ENCODE results near the gene TBC1D21.

The TBC1D21 gene

DNA sequence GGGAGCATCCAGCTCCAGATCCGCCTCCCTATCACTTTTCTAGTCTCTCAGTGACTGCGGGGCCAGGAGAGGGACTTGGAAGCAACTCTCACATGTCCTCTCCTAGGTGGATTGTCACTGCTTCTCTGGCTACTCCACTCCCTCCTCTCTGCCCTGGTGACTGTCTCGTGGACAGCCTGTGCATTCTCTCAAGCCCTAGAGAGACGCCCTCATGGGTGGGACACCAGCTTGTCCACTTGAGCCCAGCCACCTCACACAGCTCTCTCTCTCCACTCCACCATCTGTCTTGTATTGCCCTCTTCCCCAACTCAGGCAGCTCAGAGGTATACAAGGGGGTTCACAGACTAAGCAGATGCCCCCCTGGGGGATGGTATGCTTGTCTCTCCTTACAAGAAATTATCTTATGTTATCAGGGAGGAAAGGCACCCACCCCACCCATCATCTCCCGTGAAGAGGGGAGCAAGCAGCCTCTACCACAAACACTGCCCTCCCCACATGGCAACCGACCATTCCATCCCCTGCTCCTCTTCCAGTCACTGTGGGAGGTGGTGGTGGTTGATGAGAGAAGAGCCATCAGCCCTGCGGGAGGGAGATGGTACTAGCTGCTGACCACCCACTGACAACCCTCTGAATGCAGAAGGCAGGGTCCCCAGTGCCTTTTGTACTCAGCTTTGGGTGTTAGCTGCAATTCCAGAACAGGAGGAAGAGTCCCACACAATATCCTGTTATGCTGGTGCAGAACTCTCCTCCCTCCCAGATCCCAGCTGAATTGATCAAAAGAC lies 37.3 kb downstream of the TBC1D21 start:
- DNase-seq = no peak

DNA sequence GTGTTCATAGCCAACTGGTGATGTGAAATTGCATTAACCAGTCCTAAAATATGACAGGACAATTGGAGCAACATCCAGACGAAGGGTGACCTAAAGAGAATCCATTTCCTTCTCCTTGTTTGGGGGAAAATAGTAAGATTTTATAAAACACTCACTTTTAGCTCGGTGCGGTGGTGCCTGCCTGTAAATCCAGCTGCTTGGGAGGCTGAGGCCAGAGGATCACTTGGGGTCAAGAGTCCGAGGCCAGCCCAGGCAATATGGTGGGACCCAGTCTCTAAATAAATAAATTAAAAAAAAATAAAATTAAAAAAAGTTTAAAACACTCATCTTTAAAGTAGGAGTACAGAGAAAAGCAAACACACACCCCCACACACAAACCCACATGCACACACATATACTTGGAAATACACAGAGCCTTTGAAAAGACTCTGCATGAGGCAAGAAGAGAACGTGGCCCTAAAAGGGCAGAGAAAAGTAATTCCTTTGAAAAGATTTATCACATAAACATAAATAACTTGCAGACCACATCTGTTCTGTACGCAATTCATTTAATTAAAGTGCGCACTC lies 38.7 kb downstream of the TBC1D21 start:
- DNase-seq = no peak

DNA sequence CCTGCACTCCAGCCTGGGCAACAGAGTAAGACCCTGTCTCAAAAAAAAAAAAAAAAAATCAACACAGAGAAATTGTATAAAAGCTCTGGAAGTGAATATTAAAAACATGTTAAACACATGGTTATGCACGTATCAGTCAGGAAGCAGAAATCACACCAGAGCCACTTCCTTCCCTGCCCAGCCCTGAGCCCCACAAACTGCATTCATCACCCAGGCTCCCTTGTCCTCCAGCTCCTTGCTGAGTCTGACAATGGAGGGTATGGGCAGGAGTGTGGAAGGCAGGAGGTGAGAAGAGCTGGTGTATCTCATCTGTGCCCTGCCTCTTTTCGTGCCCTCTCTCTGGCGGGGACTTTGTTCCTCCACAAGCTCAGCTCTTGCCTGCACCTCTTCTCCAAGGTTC lies 40.8 kb downstream of the TBC1D21 start:
- DNase-seq = no peak

DNA sequence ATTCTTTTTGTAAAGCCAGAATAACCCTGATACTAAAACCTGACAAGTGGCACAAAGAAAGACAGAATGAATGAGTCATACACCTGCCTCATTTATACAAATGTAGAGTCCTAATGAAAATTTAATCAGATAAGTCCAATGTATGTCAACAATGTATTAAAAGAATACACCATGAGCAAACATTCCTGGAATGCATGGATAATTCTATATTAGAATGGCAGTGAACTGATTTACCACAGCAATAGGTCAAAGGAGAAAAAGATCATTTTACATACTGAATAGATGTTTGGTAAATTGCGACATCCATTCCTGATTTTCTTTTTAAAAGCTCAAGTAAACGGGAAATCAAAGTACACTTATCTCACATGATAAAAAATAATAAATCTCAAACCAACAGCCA lies 41.7 kb downstream of the TBC1D21 start:
- DNase-seq = no peak

DNA sequence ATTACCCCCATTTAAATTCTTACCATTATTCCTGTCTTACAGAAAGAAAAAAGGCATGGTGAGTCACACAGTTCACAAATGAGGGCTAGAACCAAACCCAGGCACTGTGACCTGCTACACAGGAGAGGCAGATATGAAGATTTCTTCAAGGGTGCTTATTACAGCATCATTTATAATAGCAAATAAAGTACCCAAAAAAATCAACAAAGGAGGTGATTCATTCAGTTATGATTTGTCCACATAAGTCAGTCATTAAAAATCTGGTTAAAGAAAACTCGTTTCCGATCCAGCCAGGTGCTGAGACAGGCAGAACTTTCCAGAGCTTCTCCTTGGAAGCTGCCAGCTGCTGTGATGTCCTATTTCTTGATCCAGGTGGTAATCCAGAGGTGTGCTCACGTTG lies 45.4 kb downstream of the TBC1D21 start:
- DNase-seq = no peak

DNA sequence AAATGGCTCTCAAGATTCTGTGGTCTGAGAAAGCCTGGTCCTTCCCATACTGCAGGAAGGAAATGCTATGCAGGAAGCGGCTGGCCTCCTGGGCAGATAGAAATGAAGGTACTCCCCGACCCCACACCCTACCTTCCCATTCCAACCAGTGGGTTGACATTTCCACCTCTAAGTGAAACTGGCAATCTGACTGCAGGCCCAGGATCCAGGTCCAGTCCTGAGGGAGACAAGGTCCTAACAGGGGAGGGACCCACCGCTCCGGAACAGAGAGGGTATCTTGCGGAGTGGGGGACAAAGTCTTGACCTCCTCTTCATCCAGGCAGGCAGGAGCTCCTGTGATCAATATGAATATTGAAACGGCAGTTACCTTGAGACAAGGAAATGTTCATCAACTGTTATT lies 46.3 kb downstream of the TBC1D21 start:
- no peak for DNase-seq

DNA sequence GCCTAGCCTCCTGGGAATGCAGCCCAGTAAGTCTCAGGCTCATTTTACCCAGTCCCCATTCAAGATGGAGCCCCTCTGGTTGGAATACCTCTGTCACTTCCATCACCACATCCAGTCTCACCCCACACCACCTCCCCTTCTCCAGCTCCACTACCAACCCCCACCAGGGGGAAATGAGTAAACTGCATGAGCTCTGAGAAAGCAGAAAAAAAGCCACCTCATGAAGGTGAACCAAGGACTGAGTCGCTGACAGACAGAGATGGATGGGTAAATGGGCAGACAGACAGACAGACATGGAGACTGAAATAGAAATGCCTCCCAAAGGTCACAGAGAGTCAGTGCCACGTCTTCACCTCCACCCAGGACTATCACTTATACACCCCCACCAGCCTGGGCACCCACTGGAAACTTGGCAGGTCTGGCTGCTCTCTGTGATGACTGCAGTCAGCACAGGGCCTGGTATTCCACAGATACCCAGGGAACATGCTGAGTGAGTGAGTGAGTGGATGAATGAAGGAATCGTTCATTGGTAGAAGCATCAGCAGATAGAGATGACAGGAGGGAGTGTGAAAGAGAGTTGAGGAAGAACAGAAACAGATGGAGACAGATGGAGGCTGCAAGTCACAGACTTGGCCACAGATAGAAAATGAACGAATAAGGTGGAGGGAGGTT lies 48.0 kb downstream of the TBC1D21 start:
- no peak for DNase-seq

DNA sequence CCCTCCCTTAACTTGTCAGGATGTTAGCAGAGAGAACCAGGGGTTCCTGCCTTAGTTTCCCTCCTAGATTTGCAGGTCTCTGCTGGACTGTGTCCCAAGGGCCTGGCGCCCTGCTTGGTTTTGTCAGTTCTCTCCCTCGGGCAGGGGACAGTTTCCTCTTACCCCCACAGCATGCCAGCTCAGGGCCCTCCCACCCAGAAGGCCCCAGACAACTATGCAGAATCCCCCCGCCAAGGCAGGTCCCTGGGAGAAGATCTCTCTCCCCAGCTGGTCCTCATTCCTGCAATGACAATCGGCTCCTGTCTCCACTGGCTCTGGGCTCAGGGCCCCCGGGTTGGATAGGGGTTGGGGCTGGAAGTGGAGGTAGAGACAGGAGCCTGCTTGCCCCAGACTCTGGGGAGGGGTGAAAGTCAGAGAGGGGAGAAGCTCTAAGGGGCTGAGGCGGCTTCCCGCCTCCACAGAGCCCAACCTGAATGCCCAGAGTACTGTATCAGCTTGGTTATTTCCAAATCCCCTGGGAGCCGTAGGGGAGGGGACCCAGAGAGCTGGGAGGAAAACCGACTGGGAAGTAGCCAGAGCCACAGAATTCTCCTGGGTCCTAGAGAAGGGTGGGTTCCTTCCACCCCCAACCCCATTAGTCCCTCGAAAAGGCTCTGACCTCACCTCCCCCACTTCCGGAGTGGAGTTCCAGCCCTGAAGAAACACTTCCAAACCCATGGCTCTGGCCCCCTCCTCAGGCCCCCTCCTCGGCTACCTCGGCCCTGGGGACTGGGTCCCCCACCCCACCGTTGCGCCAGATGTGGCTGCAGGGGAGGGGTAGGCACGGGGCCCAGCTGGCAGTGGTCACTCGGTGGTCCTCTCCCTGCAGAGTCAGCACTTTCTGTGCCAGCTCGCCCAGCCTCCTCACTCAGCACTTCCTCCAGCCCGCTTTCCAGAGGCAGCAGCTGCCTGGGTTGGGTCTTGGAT lies 49.1 kb downstream of the TBC1D21 start:
- peak; percentile 51 for DNase-seq

DNA sequence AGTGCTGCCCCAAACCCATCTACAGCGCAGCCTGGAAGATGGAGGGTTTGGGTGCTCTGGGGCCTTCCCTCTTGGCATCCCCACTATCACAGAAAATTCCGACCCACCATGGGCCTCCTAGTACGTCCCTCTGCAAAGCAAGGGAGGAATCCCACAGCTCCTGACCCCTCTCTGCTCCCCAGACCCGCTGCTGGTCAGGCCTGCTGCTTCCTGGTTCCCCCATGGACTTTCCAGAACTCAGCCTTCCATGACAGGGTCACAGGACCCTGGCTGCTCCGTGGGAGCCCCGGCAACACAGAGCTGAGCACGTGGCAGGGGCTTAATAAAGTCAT lies 49.8 kb downstream of the TBC1D21 start:
- DNase-seq = no peak

DNA sequence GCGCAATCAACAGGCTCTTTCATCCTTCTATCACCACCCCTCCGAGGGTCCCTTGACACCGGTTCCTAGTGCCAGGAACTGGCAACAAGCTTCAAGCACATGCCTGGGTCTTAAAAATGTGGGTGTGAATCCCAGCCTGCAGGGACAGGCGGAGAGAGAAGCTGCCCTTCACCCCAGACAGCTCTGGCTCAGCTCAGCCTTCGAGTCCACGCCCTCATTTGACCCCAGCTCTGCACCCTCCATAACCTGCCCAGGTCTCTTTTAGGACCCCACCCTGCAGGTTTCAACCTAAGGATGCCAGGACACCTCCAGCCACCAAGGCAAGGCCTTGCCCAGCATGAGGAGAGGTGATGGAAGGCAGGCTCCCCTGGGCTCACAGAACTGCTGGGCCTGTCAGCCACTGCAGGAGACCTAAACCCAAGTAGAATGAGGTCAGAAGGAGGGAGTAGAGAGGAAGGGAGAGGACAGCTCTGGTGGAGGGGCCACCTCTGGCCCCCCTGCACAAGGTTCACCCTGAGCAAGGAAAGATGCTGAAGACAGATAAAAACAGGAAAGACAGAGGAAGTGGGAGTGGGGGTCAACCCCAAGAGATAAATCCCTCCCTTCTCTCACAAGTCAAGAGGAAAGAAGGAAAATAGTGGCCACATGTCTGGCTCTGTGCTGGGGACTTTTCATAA lies 50.3 kb downstream of the TBC1D21 start:
- DNase-seq = no peak

DNA sequence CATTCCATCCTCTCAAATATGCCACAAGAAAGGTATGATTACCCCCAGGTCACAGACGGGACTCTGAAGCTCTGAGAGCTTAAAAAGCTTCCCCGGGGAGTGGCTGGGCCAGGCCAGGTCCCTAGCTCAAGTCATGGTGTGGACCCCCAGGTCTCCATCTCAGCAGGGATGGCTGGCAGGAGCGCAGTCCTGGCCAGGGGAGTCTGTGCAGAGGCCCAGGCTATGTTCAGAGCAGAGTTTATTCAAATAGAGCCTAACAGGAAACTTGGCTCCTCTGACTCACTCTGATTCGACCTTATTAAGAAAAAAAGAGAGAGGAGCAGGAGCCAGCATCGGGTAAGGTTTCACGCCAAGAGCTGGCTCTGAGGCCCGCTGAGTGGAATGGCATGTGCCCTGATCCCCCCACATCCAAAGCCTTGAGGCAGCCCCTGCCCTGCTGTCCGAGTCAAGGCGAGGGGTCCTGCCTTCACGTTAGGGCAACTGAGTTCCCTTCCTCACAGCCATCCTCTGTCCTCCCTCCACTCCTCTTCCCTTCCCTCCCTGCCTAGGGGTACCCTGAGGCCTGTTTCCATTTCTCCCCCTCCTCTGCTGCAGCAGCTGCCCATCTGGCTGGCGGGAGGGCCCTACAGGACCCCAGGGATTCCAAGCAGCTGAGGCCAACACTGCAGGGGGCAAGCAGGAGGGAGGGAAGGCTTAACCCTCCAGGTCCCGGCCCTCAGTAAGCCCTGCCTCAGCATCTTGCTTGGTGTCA lies 51.0 kb downstream of the TBC1D21 start:
- peak; percentile 86 for DNase-seq

DNA sequence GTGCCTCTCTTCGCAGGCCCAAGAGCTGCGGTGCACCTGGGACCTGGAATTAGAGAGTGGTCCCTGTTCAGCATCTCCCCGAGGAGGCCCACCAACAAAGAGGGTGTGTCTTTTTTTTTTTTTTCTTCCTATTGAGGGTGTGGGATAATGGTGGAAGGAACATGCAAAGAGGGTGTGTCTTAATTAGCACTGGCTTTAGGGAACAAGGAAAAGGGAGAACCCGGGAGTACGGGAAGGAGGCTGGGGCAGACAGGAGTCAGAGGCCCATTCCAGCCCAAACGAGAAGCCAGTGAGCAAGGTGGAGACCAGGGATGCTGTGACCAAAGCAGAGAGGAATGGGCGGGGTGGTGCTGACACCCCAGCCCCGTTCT lies 52.5 kb downstream of the TBC1D21 start:
- no peak for DNase-seq

DNA sequence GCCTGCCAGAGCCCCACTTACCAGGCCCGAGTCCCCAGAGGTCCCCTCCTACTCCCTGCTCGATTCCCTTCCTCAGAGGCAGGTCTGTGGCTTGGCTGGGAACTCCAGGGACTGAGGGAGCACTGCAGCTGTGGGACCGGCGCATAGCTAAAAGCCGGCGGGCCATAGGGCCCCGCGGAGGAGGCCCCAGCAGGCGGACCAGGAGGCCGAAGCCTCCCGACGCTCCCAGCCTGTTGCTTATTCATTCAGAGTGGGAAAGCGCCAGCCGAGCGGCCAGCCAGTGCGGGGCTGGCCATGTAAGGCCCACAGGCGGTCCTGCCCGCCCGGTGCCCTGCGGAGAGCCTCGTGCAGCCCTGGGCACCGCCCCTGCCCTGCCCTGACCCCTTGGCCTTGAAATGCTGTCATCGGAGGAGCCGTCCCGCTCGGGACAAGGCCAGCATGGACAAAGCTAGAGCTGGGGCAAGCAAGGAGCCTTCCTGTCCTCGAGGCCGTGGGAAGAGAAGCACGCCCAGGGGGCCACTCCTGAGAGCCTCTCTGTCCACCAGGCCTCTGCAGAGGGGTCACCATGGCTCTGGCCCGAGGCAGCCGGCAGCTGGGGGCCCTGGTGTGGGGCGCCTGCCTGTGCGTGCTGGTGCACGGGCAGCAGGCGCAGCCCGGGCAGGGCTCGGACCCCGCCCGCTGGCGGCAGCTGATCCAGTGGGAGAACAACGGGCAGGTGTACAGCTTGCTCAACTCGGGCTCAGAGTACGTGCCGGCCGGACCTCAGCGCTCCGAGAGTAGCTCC lies 53.0 kb downstream of the TBC1D21 start, which contains the start of gene LOXL1:
LOXL1 (plus strand) TSS at position 244 of the 784 bp plus-strand sequence; CDS start at position 566, 322 bp downstream.
- peak; percentile 88 for DNase-seq

DNA sequence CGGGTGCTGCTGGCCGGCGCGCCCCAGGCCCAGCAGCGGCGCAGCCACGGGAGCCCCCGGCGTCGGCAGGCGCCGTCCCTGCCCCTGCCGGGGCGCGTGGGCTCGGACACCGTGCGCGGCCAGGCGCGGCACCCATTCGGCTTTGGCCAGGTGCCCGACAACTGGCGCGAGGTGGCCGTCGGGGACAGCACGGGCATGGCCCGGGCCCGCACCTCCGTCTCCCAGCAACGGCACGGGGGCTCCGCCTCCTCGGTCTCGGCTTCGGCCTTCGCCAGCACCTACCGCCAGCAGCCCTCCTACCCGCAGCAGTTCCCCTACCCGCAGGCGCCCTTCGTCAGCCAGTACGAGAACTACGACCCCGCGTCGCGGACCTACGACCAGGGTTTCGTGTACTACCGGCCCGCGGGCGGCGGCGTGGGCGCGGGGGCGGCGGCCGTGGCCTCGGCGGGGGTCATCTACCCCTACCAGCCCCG lies 53.7 kb downstream of the TBC1D21 start:
- peak; percentile 44 for DNase-seq

DNA sequence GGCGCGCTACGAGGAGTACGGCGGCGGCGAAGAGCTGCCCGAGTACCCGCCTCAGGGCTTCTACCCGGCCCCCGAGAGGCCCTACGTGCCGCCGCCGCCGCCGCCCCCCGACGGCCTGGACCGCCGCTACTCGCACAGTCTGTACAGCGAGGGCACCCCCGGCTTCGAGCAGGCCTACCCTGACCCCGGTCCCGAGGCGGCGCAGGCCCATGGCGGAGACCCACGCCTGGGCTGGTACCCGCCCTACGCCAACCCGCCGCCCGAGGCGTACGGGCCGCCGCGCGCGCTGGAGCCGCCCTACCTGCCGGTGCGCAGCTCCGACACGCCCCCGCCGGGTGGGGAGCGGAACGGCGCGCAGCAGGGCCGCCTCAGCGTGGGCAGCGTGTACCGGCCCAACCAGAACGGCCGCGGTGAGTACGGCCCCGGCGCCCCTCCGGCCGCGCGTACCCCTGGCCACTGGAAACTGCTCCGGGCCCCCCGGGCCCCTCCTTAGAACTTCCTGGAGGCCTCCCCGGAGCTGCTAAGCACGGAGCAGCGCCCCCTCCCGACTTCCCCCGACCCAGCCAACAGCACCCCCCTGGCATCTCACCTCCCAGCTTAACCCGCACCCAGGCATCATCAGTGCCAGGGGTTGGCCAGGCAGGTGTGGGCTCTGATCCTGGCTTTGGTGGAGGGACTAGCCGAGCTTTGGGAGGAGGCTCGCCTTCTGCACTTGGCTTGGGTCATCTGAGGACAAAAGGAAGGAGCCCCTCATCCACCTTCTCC lies 54.3 kb downstream of the TBC1D21 start:
- DNase-seq = peak; percentile 84

DNA sequence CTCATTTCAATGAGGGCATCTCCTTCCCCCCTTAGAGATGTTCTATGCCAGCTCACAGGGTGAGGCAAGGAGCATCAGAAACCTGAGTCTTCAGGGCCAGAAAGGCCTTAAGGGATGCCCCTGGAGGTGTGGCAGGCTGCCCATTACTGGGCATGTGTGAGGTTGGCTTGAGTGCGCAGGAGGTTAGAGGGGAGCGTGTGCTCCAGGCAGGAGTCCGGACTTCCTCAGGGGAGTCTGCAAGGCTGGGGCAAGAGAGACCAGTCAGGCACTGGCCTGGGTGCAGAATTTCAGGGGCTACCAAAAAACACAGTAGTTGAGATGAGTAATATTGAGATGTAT lies 54.8 kb downstream of the TBC1D21 start:
- peak; percentile 90 for DNase-seq

DNA sequence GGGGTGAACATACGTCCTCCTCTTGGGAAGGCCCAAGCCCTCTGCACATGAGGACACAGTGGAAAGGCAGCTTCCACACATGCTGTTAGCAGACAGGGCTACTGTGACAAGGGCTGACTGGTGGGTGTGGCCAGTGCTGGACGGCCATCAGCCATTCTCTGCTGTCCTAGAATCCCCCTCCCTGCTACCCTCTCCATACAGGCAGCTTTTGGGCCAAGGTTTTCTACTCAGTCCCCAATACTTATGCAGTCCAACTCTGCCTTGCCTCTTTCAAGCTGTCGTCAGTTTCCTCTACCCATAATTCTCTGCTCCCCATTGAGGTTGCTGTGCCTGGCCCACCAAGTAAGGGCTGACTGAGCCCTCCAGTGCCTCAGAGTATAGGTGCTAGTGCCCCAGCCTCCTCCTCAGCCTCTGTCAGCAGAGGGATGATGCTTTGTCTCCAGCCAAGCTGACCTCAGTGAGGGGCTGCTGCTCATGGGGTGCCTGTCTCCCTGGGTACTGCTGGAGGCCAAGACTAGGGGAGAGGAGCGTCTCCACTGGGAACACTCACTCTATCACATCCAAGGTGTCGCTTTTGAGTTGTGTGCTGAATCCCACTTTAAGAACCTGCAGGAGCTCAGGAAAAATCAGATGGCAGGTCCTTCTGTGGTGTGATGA lies 55.7 kb downstream of the TBC1D21 start:
- DNase-seq = no peak

DNA sequence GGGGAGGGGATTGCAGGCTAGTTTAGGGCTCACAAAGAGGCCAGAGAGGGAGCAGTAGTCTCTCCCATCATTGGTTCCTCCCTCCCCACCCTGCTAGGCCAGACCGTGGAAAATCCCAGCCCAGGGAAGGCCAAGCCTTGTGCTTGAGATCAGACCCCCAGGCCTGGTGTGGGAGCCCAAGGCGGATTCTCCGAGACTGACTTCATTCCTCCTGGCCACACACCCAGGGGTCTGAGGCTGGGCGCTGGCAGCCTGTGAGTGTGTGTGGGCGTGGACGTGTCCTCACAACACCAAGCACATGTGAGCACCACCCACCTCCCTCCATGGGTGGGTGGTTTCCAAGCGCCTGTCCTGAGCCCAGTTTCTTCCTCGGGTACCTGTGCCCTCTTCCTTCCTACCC lies 57.0 kb downstream of the TBC1D21 start:
- peak; percentile 100 for DNase-seq

DNA sequence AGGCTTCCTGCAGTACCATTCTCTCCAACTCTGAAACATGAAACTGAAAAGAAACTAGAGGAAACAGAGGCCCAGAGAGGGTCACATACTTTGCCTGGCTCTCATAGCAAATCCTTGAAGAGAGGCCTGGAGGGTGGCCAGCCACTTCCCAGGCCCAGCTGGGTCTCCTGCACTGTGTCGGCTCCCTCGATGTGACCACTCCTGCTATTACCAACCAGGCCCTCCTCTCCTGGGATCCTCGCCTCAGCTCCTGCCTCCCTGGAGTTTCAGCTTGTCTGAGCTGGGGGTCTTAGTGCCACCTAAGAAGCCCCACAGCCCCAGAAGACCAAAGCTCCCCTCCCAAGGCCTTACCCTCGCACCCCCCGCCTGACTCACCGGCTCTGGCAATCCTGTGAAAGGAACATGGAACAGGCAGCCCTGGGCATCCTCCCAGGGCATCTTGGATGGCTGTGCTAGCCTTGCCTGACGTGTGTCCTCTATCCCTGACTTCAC lies 57.5 kb downstream of the TBC1D21 start:
- peak; percentile 99 for DNase-seq

Data from NCI-H226 (cell line).